HepG2 (cell line): ENCODE measurements around the gene ZBTB4. TPM values are rescaled to one million over a fixed set of nuclear protein-coding genes. Genes with fewer than 3 reads are reported as not detected.
A peak's percentile ranks its signal among the peaks of the same experiment; 100 is the strongest.

ENCODE experiments used
- BRCA1 ChIP-seq: sonication (generic); formaldehyde crosslinking; IDR thresholded peaks from 2 replicates; pipeline ENCODE4 v1.4.0; 2020; ENCODE audit warnings: missing genetic modification reagents
- CREM ChIP-seq, 2 experiments: sonication (generic) in 1 of 2; formaldehyde crosslinking in 1 of 2; IDR thresholded peaks; 2 replicates each; pipeline versions ENCODE4 v1.4.0 to v1.6.1; 2016 to 2020; ENCODE audit warnings: antibody characterized with exemption in 1 of 2, mild to moderate bottlenecking in 1 of 2, missing genetic modification reagents in 1 of 2
- DPF2 ChIP-seq: sonication (generic); formaldehyde crosslinking; IDR thresholded peaks from 2 replicates; pipeline ENCODE4 v1.4.0; 2020; ENCODE audit warnings: mild to moderate bottlenecking, low read depth, missing genetic modification reagents, borderline replicate concordance
- ERF ChIP-seq: IDR thresholded peaks from 2 replicates; pipeline ENCODE4 v1.6.1; 2018; ENCODE audit warnings: missing biosample characterization, missing genetic modification reagents
- HBP1 ChIP-seq: IDR thresholded peaks from 2 replicates; pipeline ENCODE4 v1.6.1; 2016; ENCODE audit warnings: low read depth, control low read depth
- HINFP ChIP-seq: sonication (generic); formaldehyde crosslinking; IDR thresholded peaks from 2 replicates; pipeline ENCODE4 v1.4.0; 2020; ENCODE audit warnings: low read depth, mild to moderate bottlenecking, missing genetic modification reagents
- MYC ChIP-seq: sonication (generic); formaldehyde crosslinking; IDR thresholded peaks from 2 replicates; pipeline ENCODE4 v1.9.0; 2021; ENCODE audit warnings: missing genetic modification reagents, borderline replicate concordance
- NRL ChIP-seq: sonication (generic); formaldehyde crosslinking; IDR thresholded peaks from 2 replicates; pipeline ENCODE4 v1.5.0; 2020; ENCODE audit warnings: missing genetic modification reagents, mild to moderate bottlenecking, moderate library complexity, borderline replicate concordance
- PCBP2 ChIP-seq: fragments of 200-400 bp; formaldehyde crosslinking; optimal IDR thresholded peaks from 2 replicates; pipeline ENCODE3; 2018; ENCODE audit warnings: low read length, low read depth; ENCODE audit not compliant: poor library complexity, severe bottlenecking
- PHF8 ChIP-seq: sonication (generic); formaldehyde crosslinking; IDR thresholded peaks from 2 replicates; pipeline ENCODE4 v1.5.0; 2020; ENCODE audit warnings: missing genetic modification reagents
- RAD21 ChIP-seq: fragments of 450-650 bp; formaldehyde crosslinking; IDR thresholded peaks from 2 replicates; pipeline ENCODE4 v1.5.0; 2020; ENCODE audit warnings: mild to moderate bottlenecking
- SIX1 ChIP-seq: sonication (generic); formaldehyde crosslinking; IDR thresholded peaks from 2 replicates; pipeline ENCODE4 v1.4.0; 2020; ENCODE audit warnings: missing genetic modification reagents, borderline replicate concordance
- SIX4 ChIP-seq: sonication (generic); formaldehyde crosslinking; IDR thresholded peaks from 2 replicates; pipeline ENCODE4 v1.4.0; 2020; ENCODE audit warnings: missing genetic modification reagents
- ZNF335 ChIP-seq: sonication (generic); formaldehyde crosslinking; IDR thresholded peaks from 2 replicates; pipeline ENCODE4 v1.4.0; 2020; ENCODE audit warnings: missing genetic modification reagents
- ZNF550 ChIP-seq: sonication (generic); formaldehyde crosslinking; IDR thresholded peaks from 2 replicates; pipeline ENCODE4 v1.4.0; 2020; ENCODE audit warnings: mild to moderate bottlenecking, missing genetic modification reagents, borderline replicate concordance
- polyA plus RNA-seq, 8 experiments: library from polyadenylated mRNA; depleted of rRNA in 3 of 8; stranded (reverse) in 7 of 8; unstranded in 1 of 8; fragments of >200 nt; fragmentation: Illumina TruSeq in 4 of 8; extraction: Trizol in 4 of 8; gene quantifications; 2 replicates each; pipeline versions ENCODE4 v1.2.1 to v1.2.3, GENCODE V29; 2011 to 2016; ENCODE audit warnings: low read depth in 4 of 8, missing spikeins in 1 of 8, mixed read lengths in 1 of 8; ENCODE audit not compliant: insufficient read depth in 1 of 8
- total RNA-seq, 5 experiments: library from RNA; depleted of rRNA; stranded (reverse); fragments of >200 nt; fragmentation: Illumina TruSeq; extraction: Trizol; gene quantifications; 2 replicates each; pipeline ENCODE4 v1.2.3, GENCODE V29; 2016; ENCODE audit warnings: low read depth in 1 of 5
- TF ChIP-seq, protein P1 (sequence below): sonication (generic); formaldehyde crosslinking; IDR thresholded peaks from 2 replicates; pipeline ENCODE4 v1.5.0; 2020; ENCODE audit warnings: mild to moderate bottlenecking, missing genetic modification reagents
- TF ChIP-seq, protein P2 (sequence below): sonication (generic); formaldehyde crosslinking; IDR thresholded peaks from 2 replicates; pipeline ENCODE4 v1.5.0; 2020; ENCODE audit warnings: mild to moderate bottlenecking, missing genetic modification reagents
- TF ChIP-seq, protein P3 (sequence below): conservative IDR thresholded peaks from 2 replicates; pipeline ENCODE4 v1.6.1; 2018; ENCODE audit warnings: missing genetic modification reagents
- TF ChIP-seq, protein P4 (sequence below): sonication (generic); formaldehyde crosslinking; IDR thresholded peaks from 2 replicates; pipeline ENCODE4 v1.4.0; 2020; ENCODE audit warnings: mild to moderate bottlenecking, missing genetic modification reagents

ZBTB4 gene
- total and polyA plus RNA-seq, 2 of the 13 experiments (the other 11 are each of a cell fraction or from before 2014, with no cell fraction given): 4.3 to 7.4 TPM

- TF ChIP-seq, protein P1, sequence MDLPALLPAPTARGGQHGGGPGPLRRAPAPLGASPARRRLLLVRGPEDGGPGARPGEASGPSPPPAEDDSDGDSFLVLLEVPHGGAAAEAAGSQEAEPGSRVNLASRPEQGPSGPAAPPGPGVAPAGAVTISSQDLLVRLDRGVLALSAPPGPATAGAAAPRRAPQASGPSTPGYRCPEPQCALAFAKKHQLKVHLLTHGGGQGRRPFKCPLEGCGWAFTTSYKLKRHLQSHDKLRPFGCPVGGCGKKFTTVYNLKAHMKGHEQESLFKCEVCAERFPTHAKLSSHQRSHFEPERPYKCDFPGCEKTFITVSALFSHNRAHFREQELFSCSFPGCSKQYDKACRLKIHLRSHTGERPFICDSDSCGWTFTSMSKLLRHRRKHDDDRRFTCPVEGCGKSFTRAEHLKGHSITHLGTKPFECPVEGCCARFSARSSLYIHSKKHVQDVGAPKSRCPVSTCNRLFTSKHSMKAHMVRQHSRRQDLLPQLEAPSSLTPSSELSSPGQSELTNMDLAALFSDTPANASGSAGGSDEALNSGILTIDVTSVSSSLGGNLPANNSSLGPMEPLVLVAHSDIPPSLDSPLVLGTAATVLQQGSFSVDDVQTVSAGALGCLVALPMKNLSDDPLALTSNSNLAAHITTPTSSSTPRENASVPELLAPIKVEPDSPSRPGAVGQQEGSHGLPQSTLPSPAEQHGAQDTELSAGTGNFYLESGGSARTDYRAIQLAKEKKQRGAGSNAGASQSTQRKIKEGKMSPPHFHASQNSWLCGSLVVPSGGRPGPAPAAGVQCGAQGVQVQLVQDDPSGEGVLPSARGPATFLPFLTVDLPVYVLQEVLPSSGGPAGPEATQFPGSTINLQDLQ (CRISPR knock-in tag): no peak
- TF ChIP-seq SIX4: no peak
- no peak for TF ChIP-seq CREM (IDR thresholded peaks at IDR 0.05)
- no peak for TF ChIP-seq CREM (CRISPR knock-in tag; IDR thresholded peaks at IDR 0.05)
- TF ChIP-seq, protein P2, sequence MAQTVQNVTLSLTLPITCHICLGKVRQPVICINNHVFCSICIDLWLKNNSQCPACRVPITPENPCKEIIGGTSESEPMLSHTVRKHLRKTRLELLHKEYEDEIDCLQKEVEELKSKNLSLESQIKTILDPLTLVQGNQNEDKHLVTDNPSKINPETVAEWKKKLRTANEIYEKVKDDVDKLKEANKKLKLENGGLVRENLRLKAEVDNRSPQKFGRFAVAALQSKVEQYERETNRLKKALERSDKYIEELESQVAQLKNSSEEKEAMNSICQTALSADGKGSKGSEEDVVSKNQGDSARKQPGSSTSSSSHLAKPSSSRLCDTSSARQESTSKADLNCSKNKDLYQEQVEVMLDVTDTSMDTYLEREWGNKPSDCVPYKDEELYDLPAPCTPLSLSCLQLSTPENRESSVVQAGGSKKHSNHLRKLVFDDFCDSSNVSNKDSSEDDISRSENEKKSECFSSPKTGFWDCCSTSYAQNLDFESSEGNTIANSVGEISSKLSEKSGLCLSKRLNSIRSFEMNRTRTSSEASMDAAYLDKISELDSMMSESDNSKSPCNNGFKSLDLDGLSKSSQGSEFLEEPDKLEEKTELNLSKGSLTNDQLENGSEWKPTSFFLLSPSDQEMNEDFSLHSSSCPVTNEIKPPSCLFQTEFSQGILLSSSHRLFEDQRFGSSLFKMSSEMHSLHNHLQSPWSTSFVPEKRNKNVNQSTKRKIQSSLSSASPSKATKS: no peak
- no peak for TF ChIP-seq PCBP2
- no peak for TF ChIP-seq ZNF550 (CRISPR knock-in tag)
- TF ChIP-seq HINFP: no peak
- no peak for TF ChIP-seq RAD21 (CRISPR knock-in tag)
- peak; percentile 51; the same call in 1 of the 2 replicates for TF ChIP-seq PHF8 (CRISPR knock-in tag)
- TF ChIP-seq DPF2 (CRISPR knock-in tag): no peak
- TF ChIP-seq NRL (CRISPR knock-in tag): no peak
- TF ChIP-seq BRCA1: no peak
- 0 out of 2 replicates have a peak, but pooled peaks have one; percentile 24 for TF ChIP-seq MYC (CRISPR knock-in tag)
- TF ChIP-seq, protein P3, sequence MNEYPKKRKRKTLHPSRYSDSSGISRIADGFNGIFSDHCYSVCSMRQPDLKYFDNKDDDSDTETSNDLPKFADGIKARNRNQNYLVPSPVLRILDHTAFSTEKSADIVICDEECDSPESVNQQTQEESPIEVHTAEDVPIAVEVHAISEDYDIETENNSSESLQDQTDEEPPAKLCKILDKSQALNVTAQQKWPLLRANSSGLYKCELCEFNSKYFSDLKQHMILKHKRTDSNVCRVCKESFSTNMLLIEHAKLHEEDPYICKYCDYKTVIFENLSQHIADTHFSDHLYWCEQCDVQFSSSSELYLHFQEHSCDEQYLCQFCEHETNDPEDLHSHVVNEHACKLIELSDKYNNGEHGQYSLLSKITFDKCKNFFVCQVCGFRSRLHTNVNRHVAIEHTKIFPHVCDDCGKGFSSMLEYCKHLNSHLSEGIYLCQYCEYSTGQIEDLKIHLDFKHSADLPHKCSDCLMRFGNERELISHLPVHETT: 0 out of 2 replicates have a peak, but pooled peaks have one; percentile 23
- TF ChIP-seq SIX1 (CRISPR knock-in tag): no peak
- TF ChIP-seq ERF (CRISPR knock-in tag): no peak
- no peak for TF ChIP-seq ZNF335 (CRISPR knock-in tag)
- TF ChIP-seq, protein P4, sequence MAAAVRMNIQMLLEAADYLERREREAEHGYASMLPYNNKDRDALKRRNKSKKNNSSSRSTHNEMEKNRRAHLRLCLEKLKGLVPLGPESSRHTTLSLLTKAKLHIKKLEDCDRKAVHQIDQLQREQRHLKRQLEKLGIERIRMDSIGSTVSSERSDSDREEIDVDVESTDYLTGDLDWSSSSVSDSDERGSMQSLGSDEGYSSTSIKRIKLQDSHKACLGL (CRISPR knock-in tag): peak; percentile 32; the same call in 1 of the 2 replicates
- no peak for TF ChIP-seq HBP1
These were observed at the start of gene ZBTB4 (continued) for GRCh38 chr17:7479213-7480088.
